ENCODE data around the gene RFX7.

- TF ChIP-seq POU2F2 (IDR thresholded peaks at IDR 0.05; ENCODE audit: low read depth, low read length) (no peak), TAF1 (IDR thresholded peaks at IDR 0.05; ENCODE audit: low read depth, low read length) (no peak), POLR2A (IDR thresholded peaks at IDR 0.05; ENCODE audit: low read depth, low read length) (no peak)
Observed at GRCh38 chr15:56175788-56176187, 67.9 kb downstream of the RFX7 start.
